LNCAP (cell line): ENCODE data around the gene GPC6.

Experiments used
- CTCF ChIP-seq: fragments of 450-650 bp; IDR thresholded peaks from 2 replicates; pipeline ENCODE4 v1.5.1; 2017; ENCODE audit warnings: mild to moderate bottlenecking

Gene GPC6

GRCh38 chr13:94178625-94179244 lies 952.1 kb downstream of the GPC6 start:
- TF ChIP-seq CTCF = no peak

- TF ChIP-seq CTCF = no peak
Measured at GRCh38 chr13:94181461-94182107, 955.0 kb downstream of the GPC6 start.

- TF ChIP-seq CTCF = no peak
Measured at GRCh38 chr13:94182185-94182761, 955.7 kb downstream of the GPC6 start.

GRCh38 chr13:94186470-94186869 lies 959.9 kb downstream of the GPC6 start:
- TF ChIP-seq CTCF = no peak

- TF ChIP-seq CTCF = no peak
Measured at GRCh38 chr13:94188201-94188854, 961.7 kb downstream of the GPC6 start.

- TF ChIP-seq CTCF = peak; percentile 57
Measured at GRCh38 chr13:94192431-94192975, 965.9 kb downstream of the GPC6 start.

- TF ChIP-seq CTCF = no peak
Measured at GRCh38 chr13:94195715-94196114, 969.1 kb downstream of the GPC6 start.
